Right ventricle myocardium superior (tissue), 1 donor: ENCODE measurements around the gene SPI1. TPM values are rescaled to one million over a fixed set of nuclear protein-coding genes. Genes with fewer than 3 reads are reported as not detected.

Experiments used
- ATAC-seq: fragments of 200-7000 bp; cut with Tn5 transposase; one replicate; pipeline ENCODE4 v1.9.1; 2020; ENCODE audit warnings: mild to moderate bottlenecking; ENCODE audit not compliant: poor library complexity
- DNase-seq: peaks from one replicate; pipeline ENCODE4 v3.0.0-alpha.2; 2020
- intact Hi-C: fragments of 100-400 bp; cut with DNase I; formaldehyde crosslinking; loops from one replicate; pipeline ENCODE4 v1.11.2; 2022
- total RNA-seq: library from RNA; stranded (reverse); fragmentation: NEBNext Ultra II Directional; extraction: Animal tissue kit (Norgen Biotek cat#: 25700); gene quantifications from one replicate; pipeline ENCODE4 v1.2.1, GENCODE V29; 2021
- donor health status: DM: no; HTN: yes; CAD: no; lungs with severe emphysema.

Gene SPI1
- total RNA-seq, 1 donor from 2014 or later, result 11.1 TPM

DNA sequence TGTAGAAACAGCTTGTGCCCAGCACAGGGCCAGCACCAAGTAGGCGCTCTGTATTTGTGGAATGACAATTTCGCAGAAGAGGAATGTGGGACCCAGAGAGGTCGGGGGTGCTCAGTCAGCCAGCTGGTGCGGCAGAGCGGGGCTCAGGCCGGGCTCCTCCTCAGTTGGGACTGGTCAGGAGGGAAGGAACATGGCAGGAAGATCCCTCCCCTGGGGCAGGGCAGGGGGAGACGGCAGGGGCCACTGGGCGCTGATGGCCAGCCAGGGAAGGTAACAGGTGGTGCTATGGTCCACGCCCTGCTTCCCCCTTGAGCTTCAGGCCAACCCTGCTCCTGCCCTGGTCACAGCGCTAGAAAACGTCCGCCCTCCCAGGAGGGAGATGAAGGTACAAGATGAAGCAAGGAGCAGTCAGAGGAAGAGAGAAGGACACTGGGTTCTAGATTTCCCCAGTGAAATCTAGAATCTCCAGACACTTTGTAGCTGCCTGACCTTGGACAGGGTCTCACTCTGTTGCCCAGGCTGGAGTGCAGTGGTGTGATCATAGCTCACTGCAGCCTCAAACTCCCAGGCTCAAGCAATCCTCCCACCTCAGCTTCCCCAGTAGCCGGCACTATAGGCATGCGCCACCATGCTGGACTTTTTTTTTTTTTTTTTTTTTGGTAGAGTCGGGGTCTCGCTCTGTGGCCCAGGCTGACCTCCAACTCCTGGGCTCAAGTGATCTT, 13.5 kb upstream of the SPI1 start:
- ATAC-seq, result no peak
- intact Hi-C loops, result no loop called here

DNA sequence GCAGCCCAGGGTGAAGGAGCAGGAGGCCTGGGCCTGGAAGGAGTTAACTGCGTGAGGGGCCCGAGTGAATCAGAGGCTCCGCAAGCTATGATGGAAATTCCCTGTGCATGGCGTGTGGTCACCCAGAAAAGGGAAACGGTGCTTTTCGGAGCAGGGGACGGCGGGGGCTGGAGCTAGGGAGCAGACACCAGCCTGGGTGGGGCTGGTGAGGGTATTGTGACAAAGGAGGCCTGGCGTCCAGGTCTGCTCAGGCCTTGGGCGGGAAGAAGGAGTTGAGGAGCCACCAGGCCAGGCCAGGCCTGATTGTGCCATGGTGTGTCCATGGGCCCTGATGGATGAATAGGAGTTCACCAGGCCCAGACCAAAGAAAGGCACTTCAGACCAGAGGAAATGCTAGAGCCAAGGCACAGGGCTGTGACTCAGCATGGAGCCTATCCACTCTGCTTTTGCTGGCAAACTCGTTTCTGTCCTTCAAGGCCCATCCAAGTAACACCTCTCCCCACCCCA, 12.8 kb upstream of the SPI1 start:
- ATAC-seq, result no peak
- intact Hi-C loops, result no loop called here

More for the DNA sequence above, 13.5 kb upstream of the SPI1 start:
- DNase-seq, result peak; percentile 3

DNA sequence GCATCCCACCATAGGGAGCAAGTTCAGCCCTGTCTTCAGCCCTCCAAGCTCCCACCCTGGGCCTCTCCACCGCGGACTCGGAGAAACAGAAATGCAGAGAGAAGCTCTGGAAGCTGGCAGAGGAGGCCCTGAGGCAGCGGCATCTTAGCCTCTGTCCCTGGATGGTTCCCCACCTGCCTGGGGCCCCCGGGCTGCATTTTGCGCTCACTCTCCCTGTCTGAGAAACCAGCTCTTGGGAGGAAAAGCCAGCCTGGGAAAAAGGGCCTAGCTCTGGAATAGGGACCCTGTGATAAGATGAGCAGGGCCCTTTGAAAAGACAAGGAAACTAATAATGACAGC, 12.0 kb upstream of the SPI1 start:
- intact Hi-C loops, result no loop called here
- no peak for DNase-seq
- ATAC-seq, result no peak

More for the DNA sequence above, 12.8 kb upstream of the SPI1 start:
- DNase-seq, result peak; percentile 76

DNA sequence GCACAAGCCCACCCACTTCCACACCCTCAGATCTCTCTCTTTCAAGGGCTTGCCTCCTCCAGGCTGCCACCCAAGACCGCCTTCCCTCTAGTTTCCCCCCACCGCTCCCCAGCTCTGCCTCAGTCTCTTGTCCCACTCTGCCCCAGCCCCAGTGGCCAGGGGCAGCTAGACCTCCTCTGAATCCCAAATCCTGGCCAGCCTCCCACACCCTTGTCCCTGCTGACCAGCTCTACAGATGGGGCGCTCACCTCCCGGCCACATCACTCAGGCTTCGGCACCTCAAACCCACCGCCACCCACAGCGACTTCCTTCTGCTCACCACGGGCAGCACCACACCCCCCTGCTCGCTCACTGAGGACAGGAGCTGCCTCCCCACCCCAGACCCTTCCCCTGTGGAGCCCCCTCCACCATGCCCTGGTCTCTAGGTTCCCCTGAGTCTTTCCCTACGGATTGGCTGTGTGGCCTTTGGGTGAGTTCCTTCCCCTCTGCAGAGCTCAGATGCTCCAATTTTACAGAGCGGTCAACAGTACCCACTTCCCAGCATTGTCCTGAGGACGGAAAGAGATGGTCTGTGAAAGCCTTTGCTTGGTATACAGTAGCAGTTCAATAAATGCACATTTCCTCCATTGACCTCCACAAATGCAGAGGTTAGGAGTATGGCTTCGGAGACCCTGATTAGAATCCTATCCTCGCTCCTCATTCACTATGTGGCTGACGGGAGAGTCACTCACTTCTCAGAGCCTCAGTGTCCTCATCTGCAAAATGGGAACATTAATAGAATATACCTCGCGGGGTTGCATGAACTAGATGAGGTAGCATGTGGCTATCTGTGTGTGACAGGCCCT, 11.5 kb upstream of the SPI1 start:
- DNase-seq (peak; percentile 55), ATAC-seq (no peak)
- intact Hi-C loops, result no loop called here

DNA sequence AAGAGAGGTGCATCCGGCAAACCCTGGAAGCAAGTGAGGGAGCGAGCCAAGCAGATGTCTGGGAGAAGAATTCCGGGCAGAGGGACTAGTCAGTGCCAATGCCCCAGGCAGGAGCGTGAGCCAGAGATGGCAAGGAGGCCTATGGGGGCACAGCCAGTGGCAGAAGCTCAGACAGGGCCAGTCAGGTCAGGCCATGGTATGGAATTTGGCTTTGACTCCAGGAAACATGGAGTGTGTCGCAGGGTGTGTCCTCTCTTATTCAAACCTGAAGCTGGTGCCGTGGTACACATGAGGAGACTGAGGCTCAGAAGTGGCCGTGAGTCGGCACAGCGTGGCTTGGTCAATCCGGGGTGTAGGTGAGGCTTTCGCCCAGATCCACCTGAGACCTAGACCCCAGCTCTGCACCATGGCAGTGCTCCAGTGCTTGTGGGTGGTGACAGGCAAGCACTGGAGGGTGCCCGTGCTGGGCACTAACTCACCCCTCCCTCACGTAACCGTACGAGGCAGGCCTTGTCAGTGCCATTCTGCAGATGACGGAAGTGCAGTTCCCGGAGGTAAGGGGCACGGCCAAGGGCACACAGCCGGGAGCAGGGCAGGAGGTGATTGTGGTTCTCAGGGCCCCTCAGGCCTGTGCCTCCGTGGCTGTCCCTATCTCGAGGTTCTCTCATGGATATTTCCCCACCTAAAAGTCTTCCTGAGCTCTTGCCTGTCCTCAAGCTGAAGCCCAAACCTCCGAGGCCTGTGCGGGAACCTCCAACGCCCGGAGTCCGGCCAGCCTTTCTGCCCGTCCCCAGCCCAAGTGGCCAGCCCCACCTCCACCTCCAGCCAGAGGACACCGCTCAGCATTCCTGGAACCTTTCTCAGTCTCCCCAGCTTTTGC, 10.6 kb upstream of the SPI1 start:
- DNase-seq (peak; percentile 46), ATAC-seq (no peak)
- intact Hi-C loops, result no loop called here

DNA sequence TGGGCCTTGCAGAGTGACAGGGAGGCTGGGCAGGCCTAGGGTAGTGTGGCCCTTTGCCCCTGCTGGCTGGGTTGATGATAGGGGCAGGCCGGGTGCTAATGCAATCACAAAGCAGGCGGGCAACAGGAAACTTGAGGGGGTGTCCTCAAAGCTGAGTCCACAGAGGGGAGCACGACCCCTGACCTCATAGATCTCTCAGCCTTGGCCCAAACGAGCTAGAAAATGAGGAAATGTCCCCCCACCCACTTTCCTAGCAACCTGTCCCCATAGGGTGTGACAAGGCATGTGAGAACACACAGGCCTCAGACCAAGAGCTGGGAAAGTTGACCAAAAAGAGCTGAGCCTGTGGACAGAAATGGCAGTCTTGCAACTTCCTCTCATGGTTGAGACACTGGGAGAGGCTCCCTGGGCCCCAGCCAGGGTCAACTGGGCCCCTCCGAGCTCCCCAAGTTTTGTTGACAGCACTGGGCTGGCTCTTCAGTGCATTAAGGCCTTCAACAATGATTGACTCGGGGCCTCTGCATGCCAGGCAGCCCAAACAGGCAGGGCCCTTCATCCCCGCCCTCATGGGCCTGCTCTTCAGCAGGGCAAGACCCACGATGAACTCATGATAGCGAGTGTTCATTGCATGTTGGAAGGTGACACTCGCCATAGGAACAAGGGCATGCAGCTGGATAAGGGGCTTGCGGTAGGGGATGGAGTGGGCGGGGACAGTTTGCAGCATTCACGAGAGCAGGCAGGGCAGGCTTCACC, 9.8 kb upstream of the SPI1 start:
- DNase-seq (peak; percentile 61), ATAC-seq (peak; percentile 35)
- intact Hi-C loops, result no loop called here

DNA sequence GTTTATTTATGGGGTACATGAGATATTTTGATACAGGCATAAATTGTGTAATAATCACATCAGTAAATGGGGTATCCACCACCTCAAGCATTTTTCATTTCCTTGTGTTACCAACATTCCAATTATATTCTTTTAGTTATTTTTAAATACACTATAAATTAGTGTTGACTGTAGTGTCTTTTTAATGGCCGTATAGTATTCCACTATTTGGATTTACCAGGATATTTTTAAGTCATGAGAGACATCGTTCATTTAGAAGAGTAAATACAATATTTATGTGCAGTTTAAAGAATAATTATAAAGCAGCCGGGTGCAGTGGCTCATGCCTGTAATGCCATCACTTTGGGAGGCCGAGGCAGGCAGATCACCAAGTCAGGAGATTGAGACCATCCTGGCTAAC, 6.2 kb upstream of the SPI1 start:
- DNase-seq (no peak), ATAC-seq (no peak)
- intact Hi-C loops, result no loop called here

DNA sequence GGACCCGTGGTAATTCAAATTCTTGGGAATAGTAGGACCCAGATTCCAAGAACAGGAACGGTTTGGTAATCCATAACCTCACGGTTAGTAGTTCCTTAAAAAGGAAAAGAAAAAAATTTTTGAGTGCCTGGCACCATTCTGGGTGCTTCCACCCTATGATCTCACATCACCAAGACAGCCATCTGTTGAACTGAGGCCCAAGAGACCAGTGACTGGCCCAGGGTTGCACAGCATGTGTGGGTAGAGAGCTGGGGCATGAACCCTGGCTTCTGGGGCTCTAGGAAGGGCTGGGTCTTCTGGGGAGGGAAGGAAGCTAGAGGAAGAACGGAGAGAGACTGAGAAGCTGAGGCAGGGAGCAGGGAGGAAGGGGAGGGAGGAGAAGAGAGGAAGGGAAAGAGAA, 4.7 kb upstream of the SPI1 start:
- intact Hi-C loops, result no loop called here
- DNase-seq, result no peak
- peak; percentile 53 for ATAC-seq

DNA sequence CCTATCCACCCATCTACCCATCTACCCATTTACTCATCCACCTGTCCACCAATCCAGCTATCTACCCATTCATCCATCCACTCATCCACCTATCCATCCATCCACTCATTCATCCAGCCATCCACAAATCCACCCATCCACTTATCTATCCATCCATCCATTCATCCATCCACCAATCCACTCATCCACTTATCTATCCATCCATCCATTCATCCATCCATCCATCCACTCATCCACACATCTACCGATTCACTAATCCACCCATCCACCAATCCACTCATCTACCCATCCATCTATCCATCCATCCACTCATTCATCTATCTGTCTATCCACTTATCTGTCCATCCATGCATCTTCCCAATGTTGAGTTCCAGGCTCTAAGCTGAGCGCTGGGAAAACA, 1.7 kb upstream of the SPI1 start:
- DNase-seq, result no peak
- ATAC-seq, result no peak
- intact Hi-C loops, result no loop called here

DNA sequence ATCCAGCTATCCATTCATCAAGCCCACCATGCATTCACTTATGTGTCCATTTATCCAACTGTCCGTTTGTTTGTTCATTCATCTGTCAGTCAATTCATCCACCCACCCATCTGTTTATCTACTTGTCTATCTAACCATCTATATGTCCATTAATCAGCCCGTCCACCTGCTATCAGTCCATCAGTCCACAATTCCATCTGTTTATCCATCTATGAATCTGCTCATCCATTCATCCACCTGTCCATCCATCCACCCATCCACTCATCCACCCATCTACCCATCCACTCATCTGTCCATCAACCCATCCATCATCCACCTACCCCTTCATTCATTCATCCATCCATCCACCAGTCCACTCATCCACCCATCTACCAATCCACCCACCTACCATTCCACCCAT, 970 bp upstream of the SPI1 start:
- ATAC-seq, result no peak
- DNase-seq, result no peak
- intact Hi-C loops, result loop anchor here (5.0 to 10.0 kb wide), 2 partner anchors 73 to 475 kb away; no protein-coding TSS in a partner anchor

DNA sequence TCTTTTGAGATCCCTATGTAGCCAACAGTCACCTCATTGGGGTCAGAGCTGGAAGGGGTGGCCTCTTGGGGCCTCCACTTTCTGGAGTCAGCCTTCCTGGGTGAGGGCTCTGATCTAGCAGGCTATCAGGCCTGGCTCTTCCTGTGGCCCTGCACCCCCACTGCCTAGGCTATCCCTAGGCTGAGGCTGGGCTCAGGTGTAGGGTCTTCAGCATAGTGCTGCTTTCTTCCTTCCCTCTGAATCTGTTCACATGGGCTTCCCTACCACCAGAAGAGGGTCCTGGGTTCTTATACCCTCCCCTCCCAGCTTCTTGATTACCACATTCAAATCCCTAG, 456 bp upstream of the SPI1 start:
- intact Hi-C loops, result loop anchor here (5.0 to 10.0 kb wide), 2 partner anchors 73 to 476 kb away; no protein-coding TSS in a partner anchor
- DNase-seq (peak; percentile 17), ATAC-seq (no peak)

DNA sequence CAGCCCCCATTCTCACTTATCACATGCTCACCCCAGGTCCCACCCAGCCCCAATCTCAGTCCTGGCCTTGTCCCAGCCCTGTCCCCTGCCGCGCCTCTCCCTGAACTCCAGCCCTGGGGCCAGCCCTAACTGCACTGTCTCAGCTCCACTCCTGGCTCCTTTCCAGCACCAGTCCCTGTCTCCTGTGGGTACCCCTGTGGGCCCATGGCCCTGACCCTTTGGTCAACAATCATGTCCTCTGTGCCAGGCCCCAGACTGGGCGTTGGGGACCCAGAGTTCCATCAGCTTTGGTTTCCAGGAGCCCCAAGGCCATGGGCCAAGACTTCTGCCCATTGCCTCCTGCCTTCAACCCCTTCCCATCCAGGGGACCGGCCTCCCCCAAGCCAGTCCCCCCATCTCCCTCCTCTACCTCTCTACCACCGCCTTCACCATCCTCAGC, 757 bp downstream of the SPI1 start:
- ATAC-seq (peak; percentile 30), DNase-seq (peak; percentile 55)
- intact Hi-C loops, result loop anchor here (5.0 to 10.0 kb wide), 2 partner anchors 75 to 477 kb away; no protein-coding TSS in a partner anchor

DNA sequence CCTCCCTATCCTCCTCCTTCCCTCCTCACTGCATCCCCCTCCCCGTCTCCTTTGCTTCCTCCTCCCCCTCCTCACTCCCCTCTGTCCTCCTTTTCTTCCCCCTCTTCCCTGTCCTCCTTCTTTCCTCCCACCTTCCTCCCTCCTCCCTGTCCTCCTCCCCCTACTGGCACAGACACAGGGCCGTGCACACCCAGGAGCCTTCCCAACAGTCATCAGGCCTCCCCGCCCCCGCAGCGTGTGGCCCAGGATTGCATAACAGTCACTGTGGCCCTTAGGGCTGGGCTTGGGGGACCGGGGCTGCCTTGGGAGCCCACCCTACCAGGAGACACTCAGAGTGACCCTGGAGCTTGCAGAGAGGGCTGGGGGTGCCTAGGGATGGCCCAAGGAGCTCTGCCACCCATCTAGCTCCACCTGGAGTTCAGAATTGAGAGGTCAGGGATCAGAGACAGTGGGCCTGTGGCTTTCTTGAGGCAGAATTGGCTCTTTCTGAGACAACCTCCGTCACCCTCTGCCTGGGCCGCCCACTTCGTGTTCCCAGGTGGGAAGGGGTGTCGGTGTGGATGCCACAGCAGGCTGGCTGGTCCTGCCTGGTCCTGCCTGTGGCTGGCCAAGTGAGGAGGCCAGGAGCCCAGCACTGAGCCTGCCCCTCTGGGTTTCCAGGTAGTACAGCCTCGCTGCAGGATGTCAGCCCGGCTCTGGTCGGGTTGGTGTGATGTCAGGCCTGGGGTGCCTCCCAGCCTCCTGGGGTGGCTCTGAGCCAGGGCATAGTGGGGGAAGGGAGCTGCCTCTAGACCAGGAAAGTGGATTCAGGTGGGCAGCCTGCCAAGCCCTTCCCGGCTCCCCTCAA, 1.6 kb downstream of the SPI1 start:
- peak; percentile 81 for DNase-seq
- ATAC-seq, result peak; percentile 39
- intact Hi-C loops, result loop anchor here (5.0 to 10.0 kb wide), 2 partner anchors 76 to 478 kb away; no protein-coding TSS in a partner anchor

DNA sequence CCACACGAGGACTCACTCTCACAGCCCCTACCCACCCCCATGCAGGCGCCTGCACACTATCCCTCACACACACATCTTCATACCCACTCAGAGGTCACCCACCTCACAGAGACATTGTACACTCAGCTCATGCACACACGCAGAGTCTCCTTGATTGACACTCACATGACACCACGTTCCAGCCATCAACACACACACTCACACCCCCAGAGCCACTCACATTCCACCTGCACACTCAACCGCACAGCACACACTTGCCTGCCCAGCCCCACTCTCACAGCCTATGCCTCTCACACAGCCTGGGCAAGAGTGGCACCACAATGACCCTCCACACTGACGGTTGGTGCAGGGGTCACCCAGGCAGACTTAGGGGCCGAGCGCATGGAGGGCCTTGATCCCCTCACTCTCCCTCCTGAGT, 2.2 kb downstream of the SPI1 start:
- no peak for ATAC-seq
- intact Hi-C loops, result loop anchor here (5.0 to 10.0 kb wide), 2 partner anchors 76 to 479 kb away; no protein-coding TSS in a partner anchor

DNA sequence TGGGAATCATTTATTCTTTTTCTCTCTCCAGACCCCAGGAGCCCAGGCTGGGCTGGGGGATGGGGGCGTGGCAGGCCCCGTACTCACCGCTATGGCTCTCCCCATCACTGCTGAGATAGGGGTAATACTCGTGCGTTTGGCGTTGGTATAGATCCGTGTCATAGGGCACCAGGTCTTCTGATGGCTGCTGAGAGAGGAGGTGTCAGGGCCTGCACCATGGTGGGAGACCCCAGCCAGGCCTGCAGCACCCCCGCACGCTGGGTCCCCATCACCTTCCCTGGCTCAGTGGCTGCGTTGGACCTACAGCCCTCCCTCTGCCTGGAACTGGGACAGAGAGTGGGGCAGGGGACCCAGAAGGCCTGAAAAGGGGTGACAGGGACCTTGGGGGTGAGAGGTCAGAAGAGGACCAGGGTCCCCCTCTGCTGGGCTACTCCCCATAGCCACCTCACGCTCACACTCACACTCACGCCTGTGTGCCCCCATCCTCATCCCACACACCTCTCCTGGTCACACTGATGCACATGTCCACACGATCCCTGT, 2.7 kb downstream of the SPI1 start:
- no peak for DNase-seq
- ATAC-seq, result no peak
- intact Hi-C loops, result loop anchor here (5.0 to 10.0 kb wide), 2 partner anchors 77 to 479 kb away; no protein-coding TSS in a partner anchor

More for the DNA sequence above, 2.2 kb downstream of the SPI1 start:
- DNase-seq, result no peak

DNA sequence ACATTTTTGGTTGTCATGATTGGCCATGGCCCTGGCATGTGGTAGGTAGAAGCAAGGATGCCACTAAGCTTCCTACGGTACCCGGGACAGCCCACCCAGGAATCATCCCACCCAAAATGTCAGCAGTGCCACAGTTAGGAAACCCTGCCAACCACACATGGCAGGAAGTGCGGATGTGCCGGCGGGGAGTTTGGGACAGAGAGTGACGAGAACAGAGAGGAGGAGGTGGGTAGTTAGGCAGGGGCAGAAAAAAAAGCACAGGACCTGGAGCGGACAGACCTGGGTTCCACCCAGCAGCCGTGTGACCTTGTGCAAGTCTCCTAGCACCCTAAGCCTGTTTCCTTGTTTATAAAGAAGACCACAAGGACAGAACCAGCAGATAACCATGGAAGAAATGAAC, 3.3 kb downstream of the SPI1 start:
- intact Hi-C loops, result loop anchor here (5.0 to 10.0 kb wide), 2 partner anchors 77 to 480 kb away; no protein-coding TSS in a partner anchor
- no peak for DNase-seq
- ATAC-seq, result no peak

DNA sequence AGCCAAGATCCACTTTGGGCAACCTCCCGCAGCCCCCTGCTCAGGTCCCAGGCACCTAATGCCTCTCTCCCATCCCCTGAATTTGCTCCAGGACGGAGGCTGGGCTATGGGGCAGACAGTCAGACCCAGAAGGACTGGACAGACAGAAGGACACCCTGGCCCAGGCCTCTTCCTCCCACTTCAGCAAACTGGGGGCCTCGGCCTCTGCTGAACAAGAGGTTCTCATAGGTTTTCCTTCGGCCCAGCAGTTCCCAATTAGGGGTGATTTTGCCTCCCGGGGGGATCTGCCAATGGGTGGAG, 3.7 kb downstream of the SPI1 start:
- DNase-seq, result no peak
- ATAC-seq, result no peak
- intact Hi-C loops, result loop anchor here (5.0 to 10.0 kb wide), 2 partner anchors 78 to 480 kb away; no protein-coding TSS in a partner anchor
